T47D (cell line): ENCODE results near the gene BCL2A1.
"Not testable (repeated sequence)": the region's sequence is repeated elsewhere in the genome, so short reads cannot be mapped to it uniquely, and the experiment has no call there.

Source experiments
- DNase-seq, 2 experiments: peaks; one replicate each; pipeline versions ENCODE4 v3.0.0 to v3.0.0-alpha.2; 2011 to 2012; ENCODE audit warnings: low read depth in 1 of 2, low spot score in 1 of 2
- JUND ChIP-seq: IDR thresholded peaks from 2 replicates; pipeline ENCODE4 v1.6.1; 2012; ENCODE audit warnings: low read depth
- in situ Hi-C: cut with HindIII; loops from 2 replicates; pipeline ENCODE4 v1.10.0; 2016; ENCODE audit warnings: low sequenced_read_pairs, low pct_unique_long_range_greater_than_20kb

The BCL2A1 gene

DNA sequence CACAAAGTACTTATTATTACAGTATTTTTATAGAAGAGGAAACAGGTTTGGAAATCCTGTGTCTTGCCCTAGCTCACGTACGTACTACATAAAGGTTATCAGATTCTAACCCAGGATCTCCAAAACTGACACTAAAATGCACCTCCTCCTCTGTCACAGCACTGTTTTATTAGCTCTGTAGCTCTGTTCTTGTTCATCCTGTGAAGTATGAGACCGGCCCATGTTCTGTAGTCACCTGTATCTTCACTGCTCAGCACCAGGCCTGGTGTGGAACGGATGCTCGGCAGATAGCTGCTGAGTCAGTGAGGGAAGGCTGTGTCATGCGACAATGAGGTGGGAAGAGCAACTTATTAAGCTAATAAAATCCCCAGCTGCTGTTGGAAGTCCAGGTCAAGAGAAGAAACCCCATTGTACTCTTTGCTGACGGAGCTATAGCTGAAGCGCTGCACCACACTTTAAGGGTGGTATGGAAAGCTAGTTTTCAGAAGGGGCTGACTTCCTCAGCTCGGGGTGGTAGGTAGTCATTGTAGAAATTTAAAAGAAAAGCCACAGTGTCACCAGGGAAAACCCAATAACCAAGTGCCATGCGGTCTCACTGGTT lies 22.8 kb downstream of the BCL2A1 start:
- TF ChIP-seq JUND = no peak
- in situ Hi-C loops = no loop called here

GRCh38 chr15:79947009-79947408 lies 24.0 kb downstream of the BCL2A1 start:
- TF ChIP-seq JUND = no peak
- in situ Hi-C loops = no loop called here
- no peak for DNase-seq

More for the DNA sequence above, 22.8 kb downstream of the BCL2A1 start:
- no peak for DNase-seq

GRCh38 chr15:79944622-79945021 lies 26.4 kb downstream of the BCL2A1 start:
- DNase-seq = no peak
- TF ChIP-seq JUND = no peak
- in situ Hi-C loops = no loop called here

GRCh38 chr15:79943820-79944219 lies 27.2 kb downstream of the BCL2A1 start:
- in situ Hi-C loops = no loop called here
- no peak for TF ChIP-seq JUND
- DNase-seq = no peak

DNA sequence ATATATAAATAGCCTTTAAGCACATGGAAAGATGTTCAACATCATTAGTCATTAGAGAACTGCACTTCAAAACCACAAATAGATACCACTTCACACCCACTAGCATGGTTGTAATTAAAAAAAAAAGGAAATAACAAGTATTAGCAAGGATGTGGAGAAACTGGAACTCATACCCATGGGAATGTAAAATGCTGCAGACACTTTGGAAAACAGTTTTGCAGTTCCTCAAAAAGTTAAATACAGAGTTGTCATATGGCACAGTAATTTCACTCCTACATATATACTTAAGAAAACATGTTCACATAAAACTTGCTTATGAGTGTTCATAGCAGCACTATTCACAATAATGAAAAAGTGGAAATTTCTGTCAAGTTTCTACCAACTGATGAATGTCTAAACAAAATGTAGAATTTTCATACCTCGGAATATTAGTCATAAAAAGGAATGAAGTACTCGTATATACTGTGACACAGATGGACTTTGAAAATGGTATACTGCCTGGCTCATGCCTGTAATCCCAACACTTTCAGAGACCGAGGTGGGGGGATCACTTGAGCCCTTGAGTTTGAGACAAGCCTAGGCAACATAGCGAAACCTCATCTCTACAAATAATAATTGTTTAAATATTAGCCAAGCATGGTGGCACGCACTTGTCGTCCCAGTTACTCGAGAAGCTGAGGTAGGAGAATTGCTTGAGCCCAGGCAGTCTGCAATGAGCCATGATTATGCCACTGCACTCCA lies 28.1 kb downstream of the BCL2A1 start:
- no peak for TF ChIP-seq JUND
- DNase-seq = no peak
- in situ Hi-C loops = no loop called here

DNA sequence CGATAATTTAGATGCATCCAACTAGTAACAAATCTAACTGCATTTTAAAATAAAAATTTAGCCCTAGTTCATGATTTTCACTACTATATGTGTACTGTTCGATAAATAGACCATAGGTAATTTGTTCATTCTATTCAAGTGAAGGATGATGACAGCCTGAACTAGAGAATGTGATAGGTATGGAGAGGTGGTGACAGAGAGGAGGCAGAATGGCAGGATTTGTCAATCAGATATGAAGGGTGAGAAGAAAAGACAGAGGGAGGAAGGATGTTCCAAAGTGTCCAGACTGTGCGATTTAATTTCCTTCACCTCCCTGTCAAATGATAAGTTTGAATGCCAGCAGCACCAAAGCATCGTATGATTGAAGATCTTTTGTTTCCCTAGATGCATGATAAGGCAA lies 31.6 kb downstream of the BCL2A1 start:
- TF ChIP-seq JUND = no peak
- in situ Hi-C loops = no loop called here
- DNase-seq = no peak

DNA sequence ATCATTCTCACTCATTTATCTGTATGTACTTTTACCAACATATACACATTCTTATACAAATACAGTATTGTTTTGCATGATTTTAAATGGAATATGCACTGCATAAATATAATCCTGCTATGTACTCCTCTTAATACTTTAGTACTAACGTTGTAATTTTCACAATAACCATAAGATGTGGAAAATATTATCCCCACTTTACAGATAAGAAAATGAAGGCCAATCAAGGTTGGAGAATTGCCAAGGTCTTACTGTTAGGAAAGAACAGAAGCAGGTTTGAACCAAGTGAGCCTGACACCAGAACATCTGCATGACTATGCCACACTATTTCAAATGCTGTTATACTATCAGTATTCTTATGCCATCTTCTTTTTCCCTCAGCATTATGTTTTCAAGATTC lies 32.9 kb downstream of the BCL2A1 start:
- DNase-seq = no peak
- in situ Hi-C loops = no loop called here
- TF ChIP-seq JUND = no peak

GRCh38 chr15:79935556-79936201 lies 35.3 kb downstream of the BCL2A1 start:
- DNase-seq, in situ Hi-C loops: not testable (repeated sequence)

GRCh38 chr15:79933231-79933630 lies 37.8 kb downstream of the BCL2A1 start:
- TF ChIP-seq JUND = no peak
- no peak for DNase-seq
- in situ Hi-C loops = no loop called here

DNA sequence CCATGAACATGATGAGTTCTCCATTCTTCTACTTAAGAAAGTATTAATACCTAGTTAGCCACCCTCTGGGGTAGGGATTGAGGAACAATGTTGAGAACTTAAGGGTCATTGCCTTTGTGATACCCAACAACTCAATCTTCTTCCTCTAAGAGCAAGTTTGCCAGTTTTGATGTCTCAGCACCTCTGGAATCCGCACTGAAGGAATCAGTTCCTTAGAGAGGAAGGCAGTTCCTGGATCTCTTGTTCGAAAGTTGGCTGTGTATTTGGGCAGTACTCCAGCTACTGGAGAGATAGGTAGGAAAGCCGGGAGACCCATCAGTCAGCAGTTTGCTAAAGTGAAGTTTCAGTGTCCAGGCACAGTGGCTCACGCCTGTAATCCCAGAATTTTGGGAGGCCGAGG lies 38.5 kb downstream of the BCL2A1 start:
- DNase-seq = no peak
- TF ChIP-seq JUND = no peak
- in situ Hi-C loops = no loop called here

- no peak for TF ChIP-seq JUND
- no peak for DNase-seq
- in situ Hi-C loops = no loop called here
Measured at GRCh38 chr15:79930516-79930915, 40.5 kb downstream of the BCL2A1 start.

DNA sequence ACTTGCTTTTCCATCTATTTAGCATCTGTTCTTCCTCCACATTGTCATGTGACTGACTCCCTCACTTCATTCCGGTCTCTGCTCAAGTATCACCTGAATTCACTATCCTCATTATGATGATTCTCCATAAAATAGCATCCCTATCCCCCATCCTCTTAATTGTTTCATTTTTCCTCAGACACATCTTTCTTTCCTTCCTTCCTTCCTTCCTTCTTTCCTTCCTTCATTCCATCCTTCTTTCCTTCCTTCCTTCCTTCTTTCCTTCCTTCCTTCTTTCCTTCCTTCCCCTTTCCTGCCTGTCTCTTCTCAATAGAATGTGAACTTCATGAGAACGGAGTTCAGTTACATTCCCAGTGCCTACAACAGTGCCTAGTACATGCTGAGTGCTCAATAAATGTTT lies 41.6 kb downstream of the BCL2A1 start:
- DNase-seq = no peak
- TF ChIP-seq JUND = no peak
- in situ Hi-C loops = no loop called here

DNA sequence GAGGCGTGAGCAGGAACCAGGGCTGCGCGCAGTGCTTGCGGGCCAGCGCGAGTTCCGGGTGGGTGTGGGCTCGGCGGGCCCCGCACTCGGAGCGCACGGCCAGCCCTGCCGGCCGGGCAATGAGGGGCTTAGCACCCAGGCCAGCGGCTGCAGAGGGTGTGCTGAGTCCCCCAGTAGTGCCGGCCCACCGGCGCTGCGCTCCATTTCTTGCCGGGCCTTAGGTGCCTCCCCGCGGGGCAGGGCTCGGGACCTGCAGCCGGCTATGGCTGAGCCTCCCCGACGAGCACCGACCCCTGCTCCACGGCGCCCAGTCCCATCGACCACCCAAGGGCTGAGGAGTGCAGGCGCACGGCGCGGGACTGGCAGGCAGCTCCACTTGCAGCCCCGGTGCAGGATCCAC lies 44.9 kb downstream of the BCL2A1 start:
- DNase-seq, in situ Hi-C loops: not testable (repeated sequence)
